Suppressor macrophage treated with lipopolysaccharide for 1 hour (primary cell): ENCODE measurements around the gene NR5A1.

Source experiments
- DNase-seq, 3 donors: peaks; one replicate each; pipeline ENCODE4 v3.0.0-alpha.2; 2020 to 2022

The NR5A1 gene

DNA sequence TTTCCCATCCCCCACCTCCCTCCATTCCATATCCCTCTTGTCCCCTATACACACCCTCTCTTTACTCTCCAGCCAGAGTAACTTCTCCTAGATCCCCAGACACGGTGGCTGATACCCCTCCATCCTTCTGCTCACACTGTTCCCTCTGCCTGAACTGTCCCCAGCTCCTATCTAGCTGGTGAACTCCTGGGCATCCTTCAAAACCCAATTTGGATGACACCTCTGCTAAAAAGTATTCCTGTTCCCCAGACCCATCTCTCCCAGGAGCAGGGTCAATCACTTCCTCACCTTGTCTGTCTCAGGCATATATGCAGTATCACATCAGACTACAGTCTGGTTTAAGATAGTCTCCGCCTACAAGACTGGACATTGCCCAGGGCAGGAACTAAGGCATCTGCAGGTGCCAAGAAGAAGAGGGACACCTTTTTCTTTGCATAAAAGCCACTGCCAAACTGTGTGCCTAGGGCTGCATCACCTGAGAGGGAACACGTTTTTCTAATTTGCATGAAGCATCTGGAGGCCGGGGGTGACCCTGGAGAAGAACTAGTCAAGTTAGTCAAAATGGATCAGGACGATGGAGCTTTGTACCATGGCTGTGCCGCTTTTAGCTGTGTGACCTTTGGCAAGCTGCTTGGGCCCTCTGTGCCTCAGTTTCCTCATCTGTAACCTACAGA, 27.1 kb downstream of the NR5A1 start:
- DNase-seq = no peak

- DNase-seq = no peak
Measured at GRCh38 chr9:124479371-124479770, 27.8 kb downstream of the NR5A1 start.

DNA sequence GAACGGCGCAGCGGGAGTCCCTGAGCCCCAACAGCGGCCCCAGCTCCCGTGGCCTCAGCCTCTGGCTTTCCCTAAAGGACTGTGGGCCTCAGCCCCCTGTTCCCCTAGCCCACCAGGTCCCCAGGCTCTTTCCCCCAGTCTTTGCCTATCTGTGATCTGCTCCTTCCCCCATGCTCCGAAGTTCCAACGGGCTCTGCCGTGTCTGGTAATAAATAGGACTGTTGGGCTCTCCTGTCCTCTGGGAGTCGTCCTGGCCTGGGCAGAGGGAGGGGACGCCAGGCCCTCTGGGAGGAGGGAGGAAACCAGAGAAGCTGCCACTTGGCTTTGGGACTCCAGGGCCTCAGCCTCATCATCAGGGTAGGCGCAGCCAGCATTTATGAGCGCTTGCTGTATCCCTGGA, 28.8 kb downstream of the NR5A1 start:
- no peak for DNase-seq

- DNase-seq = no peak
Measured at GRCh38 chr9:124477648-124478285, 29.4 kb downstream of the NR5A1 start.

DNA sequence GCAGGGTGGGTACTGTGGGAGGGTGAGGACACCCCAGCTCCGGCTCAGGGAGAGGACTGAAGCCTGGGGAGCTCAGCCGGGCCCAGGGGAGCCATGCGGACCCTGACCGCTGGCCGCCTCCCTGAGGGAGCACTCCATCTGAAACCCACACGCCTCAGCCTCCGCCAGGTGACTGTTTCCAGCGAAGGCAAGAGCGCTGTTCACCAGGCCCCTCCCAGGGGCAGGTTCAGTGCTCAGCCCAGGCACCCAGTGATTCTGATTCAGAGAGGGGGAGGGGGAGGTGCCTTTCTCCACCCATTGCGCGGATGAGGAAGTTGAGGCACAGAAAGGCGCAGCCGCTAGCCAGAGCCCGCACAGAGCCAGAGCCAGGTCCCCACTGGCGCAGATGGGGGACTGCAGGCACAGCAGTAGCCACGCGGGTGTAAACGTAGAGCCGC, 30.0 kb downstream of the NR5A1 start:
- DNase-seq = peak; percentile 21 to 37 (median 28)

GRCh38 chr9:124475868-124476690, 31.1 kb downstream of the NR5A1 start:
- DNase-seq = peak; percentile 33 to 64 (median 40)

DNA sequence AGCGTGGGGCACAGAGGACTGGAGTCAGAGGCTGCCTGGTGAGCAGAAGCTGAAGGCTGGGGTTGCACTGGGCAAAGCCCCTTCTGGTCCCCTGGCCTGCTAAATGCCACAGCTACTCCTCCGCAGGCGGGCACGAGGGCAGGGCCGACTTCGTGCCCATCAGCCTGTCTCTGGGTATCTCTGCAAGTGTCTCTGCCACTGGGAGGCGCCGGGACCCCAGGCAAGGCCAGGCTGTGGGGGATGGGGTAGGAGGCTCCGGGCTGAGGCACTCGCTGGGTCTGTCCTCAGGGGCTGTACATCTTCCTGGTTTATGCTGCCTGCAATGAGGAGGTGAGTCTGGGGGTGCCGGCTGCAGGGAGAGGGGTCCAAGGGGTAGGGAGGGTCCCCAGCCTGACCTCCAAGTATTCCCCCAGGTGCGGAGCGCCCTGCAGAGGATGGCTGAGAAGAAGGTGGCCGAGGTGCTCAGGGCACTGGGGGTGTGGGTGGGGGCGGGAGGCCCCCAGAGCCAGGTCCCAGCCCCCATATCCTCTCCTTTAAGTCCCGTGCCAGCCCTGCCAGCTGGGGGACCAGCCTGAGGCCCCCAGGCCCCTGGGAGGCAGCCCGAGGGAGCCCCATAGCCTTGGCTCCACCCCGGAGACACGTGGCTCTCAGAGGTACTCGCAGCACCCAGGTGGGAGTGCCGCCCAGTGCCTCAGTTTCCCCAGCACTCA, 31.9 kb downstream of the NR5A1 start:
- no peak for DNase-seq

- no peak for DNase-seq
Measured at GRCh38 chr9:124474151-124474550, 33.0 kb downstream of the NR5A1 start.

GRCh38 chr9:124473310-124473709, 33.9 kb downstream of the NR5A1 start:
- no peak for DNase-seq

GRCh38 chr9:124472770-124473169, 34.4 kb downstream of the NR5A1 start:
- DNase-seq = no peak

- DNase-seq = no peak
Measured at GRCh38 chr9:124471761-124472160, 35.4 kb downstream of the NR5A1 start.

GRCh38 chr9:124470726-124471125, 36.5 kb downstream of the NR5A1 start:
- no peak for DNase-seq

- no peak for DNase-seq
Measured at GRCh38 chr9:124470306-124470705, 36.9 kb downstream of the NR5A1 start.

DNA sequence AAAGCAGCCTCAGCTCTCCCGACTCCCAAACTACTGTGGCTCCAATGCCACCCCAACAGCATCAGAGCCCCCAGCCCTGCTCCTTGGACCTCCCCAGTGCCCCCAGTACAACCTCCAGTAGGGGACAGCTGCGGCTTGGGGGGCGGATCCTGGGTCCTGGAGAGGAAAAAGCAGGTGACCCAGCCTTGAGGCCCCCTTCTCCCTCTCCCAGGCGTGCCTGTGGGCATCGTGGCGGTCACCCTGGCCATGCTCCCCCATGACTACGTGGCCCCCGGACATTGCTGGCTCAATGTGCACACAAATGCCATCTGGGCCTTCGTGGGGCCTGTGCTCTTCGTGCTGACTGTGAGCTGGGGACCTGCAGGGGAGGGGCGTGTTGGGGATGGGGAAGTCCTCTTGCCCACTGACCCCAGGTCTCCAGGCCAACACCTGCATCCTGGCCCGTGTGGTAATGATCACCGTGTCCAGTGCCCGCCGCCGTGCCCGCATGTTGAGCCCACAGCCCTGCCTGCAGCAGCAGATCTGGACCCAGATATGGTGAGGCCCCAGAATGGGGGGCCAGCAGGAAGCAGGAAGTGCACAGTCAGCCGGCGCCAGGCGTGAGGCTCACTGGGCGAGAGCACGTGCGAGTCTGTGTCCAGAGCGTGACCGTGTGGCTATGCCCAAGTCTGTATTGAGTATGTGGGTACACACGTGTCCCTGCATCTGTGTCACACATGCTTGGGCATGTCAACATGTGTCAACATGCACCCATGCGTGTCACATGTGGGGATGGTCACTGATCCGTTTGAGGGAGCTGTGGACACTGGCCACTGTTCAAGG, 38.0 kb downstream of the NR5A1 start:
- DNase-seq = no peak

DNA sequence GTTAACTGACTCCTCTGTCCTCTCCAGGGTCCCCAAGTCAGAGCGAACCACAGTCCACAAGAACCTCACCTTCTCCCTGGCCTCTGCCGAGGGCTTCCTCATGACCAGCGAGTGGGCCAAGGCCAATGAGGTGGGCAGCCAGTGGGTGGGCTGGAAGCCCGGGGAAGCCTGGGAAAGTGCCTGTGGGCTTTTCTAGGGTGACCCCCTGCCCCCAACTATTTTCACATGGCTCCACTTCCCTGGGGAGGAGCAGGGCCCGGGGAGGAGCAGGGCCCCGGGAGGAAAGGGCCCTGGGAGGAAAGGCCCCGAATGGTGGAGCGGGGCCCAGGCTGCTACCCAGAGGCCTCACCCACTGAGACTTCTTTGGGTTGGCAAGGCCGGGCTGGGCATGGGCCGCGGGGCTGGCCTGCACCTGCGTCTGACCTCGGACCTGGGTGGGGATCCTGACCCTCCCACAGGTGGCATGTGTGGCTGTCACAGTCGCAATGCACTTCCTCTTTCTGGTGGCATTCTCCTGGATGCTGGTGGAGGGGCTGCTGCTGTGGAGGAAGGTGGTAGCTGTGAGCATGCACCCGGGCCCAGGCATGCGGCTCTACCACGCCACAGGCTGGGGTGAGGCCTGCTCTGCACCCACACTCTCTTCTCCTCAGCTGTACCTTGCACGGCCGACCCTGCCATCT, 39.0 kb downstream of the NR5A1 start:
- no peak for DNase-seq

DNA sequence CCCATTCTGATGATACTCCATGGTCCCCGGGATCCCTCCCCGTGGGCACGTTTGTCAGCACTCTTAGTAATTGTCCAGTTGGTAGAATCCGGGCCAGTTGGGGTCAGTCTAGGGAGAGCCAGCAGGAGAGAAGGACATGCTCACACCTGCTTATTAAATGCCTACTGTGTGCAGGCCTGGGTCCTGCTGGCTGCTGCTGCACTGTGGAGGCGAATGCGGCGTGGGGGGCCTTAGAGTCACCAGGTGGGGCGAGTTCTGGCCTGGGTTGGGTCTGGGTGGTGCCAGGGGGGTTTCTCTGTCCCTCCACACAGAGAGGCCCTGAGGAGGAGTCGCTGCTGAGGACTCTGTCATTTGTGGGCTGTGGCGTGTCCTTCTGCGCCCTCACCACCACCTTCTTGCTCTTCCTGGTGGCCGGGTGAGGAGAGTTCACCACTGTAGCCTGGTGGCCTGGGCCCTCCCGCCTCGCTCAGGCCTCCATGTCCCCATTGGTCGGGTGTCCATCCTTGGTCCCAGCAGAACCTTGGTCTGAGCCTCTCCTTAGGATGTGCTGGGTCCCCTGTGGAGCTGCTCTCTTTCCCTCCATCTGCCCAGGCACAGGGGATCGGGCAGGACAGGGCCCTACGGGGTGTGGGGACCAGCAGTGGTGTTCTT, 39.7 kb downstream of the NR5A1 start:
- DNase-seq = no peak

DNA sequence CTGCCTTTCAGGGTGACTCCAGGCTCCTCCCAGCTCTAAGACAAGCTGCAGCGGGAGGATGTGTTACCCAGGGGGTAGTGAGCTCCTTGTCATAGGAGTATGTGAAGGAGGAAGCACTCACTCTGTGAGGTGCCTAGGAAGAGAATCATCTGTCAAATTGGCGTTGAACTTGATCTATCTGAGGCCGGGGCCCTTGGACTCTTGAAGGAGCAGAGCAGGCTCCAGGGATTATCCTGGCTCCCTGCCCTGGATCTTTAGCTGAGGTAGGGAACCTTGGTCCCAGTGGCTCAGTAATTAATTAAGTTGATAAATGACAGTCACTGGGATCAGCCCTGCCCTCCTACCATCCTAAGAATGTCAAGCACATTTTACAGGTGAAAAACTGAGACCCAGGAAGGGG, 41.5 kb downstream of the NR5A1 start:
- DNase-seq = no peak

- no peak for DNase-seq
Measured at GRCh38 chr9:124462739-124463138, 44.5 kb downstream of the NR5A1 start.

GRCh38 chr9:124458441-124458840, 48.8 kb downstream of the NR5A1 start:
- no peak for DNase-seq

DNA sequence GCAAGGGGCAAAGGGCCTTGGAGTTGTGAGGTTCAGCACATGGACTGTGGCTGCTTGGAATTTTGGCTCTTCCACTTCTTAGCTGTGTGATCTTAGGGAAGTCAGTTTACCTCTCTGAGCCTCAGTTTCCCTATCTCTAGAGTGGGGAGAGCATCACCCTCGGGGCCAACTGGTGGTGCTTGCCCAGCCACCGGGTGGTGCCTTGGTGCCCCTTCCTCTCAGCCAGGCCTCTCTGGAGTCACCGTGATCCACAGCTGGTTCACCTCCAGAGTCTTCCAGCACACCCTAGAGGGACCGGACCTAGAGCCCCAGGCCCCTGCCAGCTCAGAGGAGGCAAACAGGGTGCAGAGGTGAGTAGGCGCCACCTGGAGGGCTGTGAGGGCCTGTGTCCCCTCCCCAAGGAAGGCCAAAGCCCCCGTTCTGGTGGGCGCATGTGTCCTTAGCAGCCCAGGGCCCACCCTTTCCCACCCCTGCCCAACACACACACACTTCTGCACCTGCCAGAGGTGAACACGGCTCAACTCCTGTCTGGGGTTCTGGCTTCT, 49.2 kb downstream of the NR5A1 start:
- DNase-seq = no peak
